ENCODE measurements around the gene PDE4B. TPM values are rescaled to one million over a fixed set of nuclear protein-coding genes. Genes with fewer than 3 reads are reported as not detected.

The PDE4B gene
- polyA plus RNA-seq, 2 of the 4 experiments (the other 2 are of a cell fraction), result 20.2 to 56.8 TPM

- ChIA-PET POLR2A (interaction anchor here (1.5 to 1.8 kb wide), 3 partner anchors 61 to 251 kb away, joined by 5 to 8 read pairs (median 6); no protein-coding TSS in a partner anchor), CTCF (interaction anchor here (0.7 to 4.4 kb wide), 24 partner anchors 10 to 287 kb away, joined by 3 to 128 read pairs (median 5); no protein-coding TSS in a partner anchor)
- H3K4me2 ChIP-seq, result peak overlapping the region; percentile 18
- ATAC-seq (peak in 1 of 2 experiments; percentile 6; a peak in 2 of 6 replicates), DNase-seq (ENCODE audit: low read depth in 1 of 2, low spot score in 1 of 2) (no peak), FAIRE-seq (no peak)
- TF ChIP-seq ELK1 (IDR thresholded peaks at IDR 0.05; ENCODE audit: low read depth, low read length) (no peak), MAZ (IDR thresholded peaks at IDR 0.05; ENCODE audit: borderline replicate concordance, low read depth, low read length) (no peak), ZC3H11A (IDR thresholded peaks at IDR 0.05) (no peak), HMGXB4 (CRISPR knock-in tag; IDR thresholded peaks at IDR 0.05; ENCODE audit: borderline replicate concordance) (no peak), NR3C1 (IDR thresholded peaks at IDR 0.05) (no peak), PHF8 (IDR thresholded peaks at IDR 0.05; ENCODE audit: borderline replicate concordance, low read depth) (no peak), CHD4 (IDR thresholded peaks at IDR 0.05; ENCODE audit: borderline replicate concordance) (no peak), HEYL (CRISPR knock-in tag; IDR thresholded peaks at IDR 0.05) (no peak), SMC3 (IDR thresholded peaks at IDR 0.05) (no peak), KDM1A (IDR thresholded peaks at IDR 0.05; ENCODE audit: low read depth) (no peak), HDAC2 (IDR thresholded peaks at IDR 0.05) (no peak), FOXS1 (CRISPR knock-in tag; IDR thresholded peaks at IDR 0.05) (no peak), KDM5A (IDR thresholded peaks at IDR 0.05) (no peak), HOXB5 (CRISPR knock-in tag; IDR thresholded peaks at IDR 0.05) (no peak)
- H3K9me3 ChIP-seq, result no peaks in the 10 kb centered on the region
- 71% methylated on average over 2 of the region's 2 CpGs for WGBS (ENCODE audit: missing lambda C conversion rate)
- H3K4me3 ChIP-seq, result no peak overlapping the region
- peak overlapping the region; percentile 77 to 90 for H3K27ac ChIP-seq
- peaks cover 75% of the 10 kb centered on the region for H3K4me1 ChIP-seq
Measured at GRCh38 chr1:66243548-66244130, 450.9 kb downstream of the PDE4B start.

GRCh38 chr1:66244429-66244828, 451.7 kb downstream of the PDE4B start:
- POLR2A ChIA-PET, result no interaction called here
- Histone ChIP-seq H3K4me2 (peak overlapping the region; percentile 18), H3K4me1 (peaks cover 76% of the 10 kb centered on the region), H3K27ac (peak overlapping the region; percentile 77 to 90), H3K4me3 (no peak overlapping the region), H3K9me3 (no peaks in the 10 kb centered on the region)
- ATAC-seq (no peak), FAIRE-seq (no peak), DNase-seq (ENCODE audit: low read depth in 1 of 2, low spot score in 1 of 2) (no peak)
- 53% methylated on average over 3 of the region's 3 CpGs for WGBS (ENCODE audit: missing lambda C conversion rate)
- TF ChIP-seq GATA3 (IDR thresholded peaks at IDR 0.05; ENCODE audit: borderline replicate concordance) (0 out of 2 replicates have a peak, but pooled peaks have one; percentile 25), CTCF (IDR thresholded peaks at IDR 0.05) (no peak), CBX8 (IDR thresholded peaks at IDR 0.05) (no peak)
- CTCF ChIA-PET, result interaction anchor here (1.0 to 15.1 kb wide), 7 partner anchors 9 to 281 kb away, joined by 3 to 175 read pairs (median 3); no protein-coding TSS in a partner anchor

- CTCF ChIA-PET, result interaction anchor here (0.8 to 15.1 kb wide), 5 partner anchors 8 to 288 kb away, joined by 3 to 175 read pairs (median 12); no protein-coding TSS in a partner anchor
- H3K9me3 ChIP-seq, result no peaks in the 10 kb centered on the region
- H3K4me2 ChIP-seq, result no peak overlapping the region
- peak overlapping the region; percentile 77 to 90 for H3K27ac ChIP-seq
- no peak overlapping the region for H3K4me3 ChIP-seq
- POLR2A ChIA-PET, result no interaction called here
- no peak for ATAC-seq
- H3K4me1 ChIP-seq, result peaks cover 64% of the 10 kb centered on the region
- FAIRE-seq, result no peak
- DNase-seq (ENCODE audit: low read depth in 1 of 2, low spot score in 1 of 2), result no peak
- WGBS (ENCODE audit: missing lambda C conversion rate), result 67% methylated on average over 1 of the region's 1 CpG
- TF ChIP-seq HES2 (IDR thresholded peaks at IDR 0.05) (no peak), HOXB13 (CRISPR knock-in tag; IDR thresholded peaks at IDR 0.05; ENCODE audit: low read depth) (no peak), ZC3H11A (IDR thresholded peaks at IDR 0.05) (no peak), ELK1 (IDR thresholded peaks at IDR 0.05; ENCODE audit: low read depth, low read length) (no peak), SREBF2 (IDR thresholded peaks at IDR 0.05) (no peak), HOXA7 (CRISPR knock-in tag; IDR thresholded peaks at IDR 0.05) (no peak), POLR2A (IDR thresholded peaks at IDR 0.05; ENCODE audit: low read length) (no peak), NPAS2 (CRISPR knock-in tag; IDR thresholded peaks at IDR 0.05; ENCODE audit: borderline replicate concordance) (no peak), MYC (IDR thresholded peaks at IDR 0.05; ENCODE audit: borderline replicate concordance, low read length) (no peak), RAD21 (conservative IDR thresholded peaks at IDR 0.05 in 1 of 2, IDR thresholded peaks at IDR 0.05 in 1 of 2) (no peak), CBX8 (IDR thresholded peaks at IDR 0.05) (no peak), HDAC2 (IDR thresholded peaks at IDR 0.05) (no peak), MAX (IDR thresholded peaks at IDR 0.05) (no peak), FOSL2 (IDR thresholded peaks at IDR 0.05) (no peak), FOSL2 (CRISPR knock-in tag; IDR thresholded peaks at IDR 0.05) (no peak)
Measured at GRCh38 chr1:66245691-66246090, 453.0 kb downstream of the PDE4B start.

Data from A549 (cell line).